ENCODE results near the gene SLC15A5.

SLC15A5 gene

GRCh38 chr12:16166563-16167470 lies 110.7 kb downstream of the SLC15A5 start:
- Histone ChIP-seq H3K27me3 (no peaks in the 10 kb centered on the region), H3K4me1 (no peaks in the 10 kb centered on the region), H3K4me3 (no peak overlapping the region), H3K36me3 (no peaks in the 10 kb centered on the region), H3K9me3 (no peaks in the 10 kb centered on the region), H3K27ac (no peak overlapping the region)
- peak in 1 of 2 donors; percentile 22 for DNase-seq
- intact Hi-C loops (cut with DNase I; ENCODE audit: low total_unique reads), result no loop called here
- no peak for TF ChIP-seq CTCF (IDR thresholded peaks at IDR 0.05)

GRCh38 chr12:16165506-16165905 lies 112.0 kb downstream of the SLC15A5 start:
- TF ChIP-seq CTCF (IDR thresholded peaks at IDR 0.05), result peak; percentile 8 to 19
- H3K9me3 ChIP-seq, result no peaks in the 10 kb centered on the region
- peak; percentile 66 to 67 for DNase-seq
- intact Hi-C loops (cut with DNase I; ENCODE audit: low total_unique reads), result no loop called here
- H3K4me3 ChIP-seq, result no peak overlapping the region
- no peak overlapping the region for H3K27ac ChIP-seq
- no peaks in the 10 kb centered on the region for H3K4me1 ChIP-seq
- no peaks in the 10 kb centered on the region for H3K27me3 ChIP-seq
- H3K36me3 ChIP-seq, result no peaks in the 10 kb centered on the region

- Histone ChIP-seq H3K27ac (no peak overlapping the region), H3K36me3 (no peaks in the 10 kb centered on the region), H3K4me3 (no peak overlapping the region), H3K4me1 (no peaks in the 10 kb centered on the region), H3K27me3 (no peaks in the 10 kb centered on the region), H3K9me3 (no peaks in the 10 kb centered on the region)
- intact Hi-C loops (cut with DNase I; ENCODE audit: low total_unique reads), result no loop called here
- no peak for TF ChIP-seq CTCF (IDR thresholded peaks at IDR 0.05)
- no peak for DNase-seq
Measured at GRCh38 chr12:16163901-16164300, 113.6 kb downstream of the SLC15A5 start.

GRCh38 chr12:16163146-16163545 lies 114.3 kb downstream of the SLC15A5 start:
- H3K36me3 ChIP-seq, result no peaks in the 10 kb centered on the region
- H3K27me3 ChIP-seq, result no peaks in the 10 kb centered on the region
- TF ChIP-seq CTCF (IDR thresholded peaks at IDR 0.05), result no peak
- no peak for DNase-seq
- H3K9me3 ChIP-seq, result no peaks in the 10 kb centered on the region
- intact Hi-C loops (cut with DNase I; ENCODE audit: low total_unique reads), result no loop called here
- H3K4me1 ChIP-seq, result no peaks in the 10 kb centered on the region
- no peak overlapping the region for H3K27ac ChIP-seq
- no peak overlapping the region for H3K4me3 ChIP-seq

- H3K4me1 ChIP-seq, result no peaks in the 10 kb centered on the region
- TF ChIP-seq CTCF (IDR thresholded peaks at IDR 0.05), result no peak
- no peaks in the 10 kb centered on the region for H3K36me3 ChIP-seq
- H3K4me3 ChIP-seq, result no peak overlapping the region
- H3K27me3 ChIP-seq, result no peaks in the 10 kb centered on the region
- intact Hi-C loops (cut with DNase I; ENCODE audit: low total_unique reads), result no loop called here
- DNase-seq, result no peak
- H3K9me3 ChIP-seq, result no peaks in the 10 kb centered on the region
- H3K27ac ChIP-seq, result no peak overlapping the region
Measured at GRCh38 chr12:16159571-16159970, 117.9 kb downstream of the SLC15A5 start.
